Prostate gland (tissue), 2 donors: Measurements from ENCODE around the gene CELF4. TPM values are rescaled to one million over a fixed set of nuclear protein-coding genes. Genes with fewer than 3 reads are reported as not detected.

ENCODE experiments used
- DNase-seq: peaks from one replicate; pipeline ENCODE4 v3.0.0-alpha.2; 2019; ENCODE audit warnings: low spot score
- H3K27ac ChIP-seq, 2 donors: fragments of 200-600 bp; sonication (generic); 2 replicates each; pipeline ENCODE4 v1.5.1; 2017 to 2019
- H3K27me3 ChIP-seq: fragments of 200-600 bp; sonication (generic); replicated peaks from 2 replicates; pipeline ENCODE4 v1.5.1; 2019; ENCODE audit not compliant: insufficient read depth
- H3K36me3 ChIP-seq, 2 donors: fragments of 200-600 bp; sonication (generic); 1 replicate in 1 of 2; 2 replicates in 1 of 2; pipeline versions ENCODE4 v1.5.1 to v1.8.1; 2017 to 2019
- H3K4me1 ChIP-seq: fragments of 200-600 bp; sonication (generic); replicated peaks from 2 replicates; pipeline ENCODE4 v1.5.1; 2019
- H3K4me3 ChIP-seq, 2 donors: fragments of 200-600 bp; sonication (generic); 2 replicates each; pipeline ENCODE4 v1.5.1; 2017 to 2019
- H3K9me3 ChIP-seq: fragments of 200-600 bp; sonication (generic); 2 replicates; pipeline ENCODE4 v1.5.1; 2017
- CTCF ChIP-seq, 4 experiments: fragments of 200-600 bp in 2 of 4; fragments of 450-650 bp in 2 of 4; sonication (generic) in 2 of 4; IDR thresholded peaks; 1 replicate in 3 of 4; 2 replicates in 1 of 4; pipeline ENCODE4 v1.5.1; 2016 to 2019; ENCODE audit warnings: antibody characterized with exemption in 4 of 4, mild to moderate bottlenecking in 2 of 4, moderate library complexity in 2 of 4
- POLR2A ChIP-seq: fragments of 450-650 bp; IDR thresholded peaks from one replicate; pipeline ENCODE4 v1.6.1; 2016; ENCODE audit warnings: antibody characterized with exemption, mild to moderate bottlenecking
- POLR2AphosphoS5 ChIP-seq: sonication (generic); formaldehyde crosslinking; IDR thresholded peaks from one replicate; pipeline ENCODE4 v1.6.1; 2017; ENCODE audit warnings: antibody characterized with exemption
- WGBS: methylation state at CpG from one replicate; pipeline ENCODE4 v1.1.5; 2018; 5-methylcytosine and 5-hydroxymethylcytosine counted together
- intact Hi-C: fragments of 100-400 bp; cut with DNase I; formaldehyde crosslinking; loops from one replicate; pipeline ENCODE4 v1.14.2; 2022
- total RNA-seq, 2 donors: library from RNA; depleted of rRNA; stranded (reverse); fragments of >200 nt; gene quantifications; one replicate each; pipeline ENCODE4 v1.1.0, GENCODE V29; 2016

The CELF4 gene
- total RNA-seq, 2 donors from 2014 or later, result 7.8 to 8.5 TPM

DNA sequence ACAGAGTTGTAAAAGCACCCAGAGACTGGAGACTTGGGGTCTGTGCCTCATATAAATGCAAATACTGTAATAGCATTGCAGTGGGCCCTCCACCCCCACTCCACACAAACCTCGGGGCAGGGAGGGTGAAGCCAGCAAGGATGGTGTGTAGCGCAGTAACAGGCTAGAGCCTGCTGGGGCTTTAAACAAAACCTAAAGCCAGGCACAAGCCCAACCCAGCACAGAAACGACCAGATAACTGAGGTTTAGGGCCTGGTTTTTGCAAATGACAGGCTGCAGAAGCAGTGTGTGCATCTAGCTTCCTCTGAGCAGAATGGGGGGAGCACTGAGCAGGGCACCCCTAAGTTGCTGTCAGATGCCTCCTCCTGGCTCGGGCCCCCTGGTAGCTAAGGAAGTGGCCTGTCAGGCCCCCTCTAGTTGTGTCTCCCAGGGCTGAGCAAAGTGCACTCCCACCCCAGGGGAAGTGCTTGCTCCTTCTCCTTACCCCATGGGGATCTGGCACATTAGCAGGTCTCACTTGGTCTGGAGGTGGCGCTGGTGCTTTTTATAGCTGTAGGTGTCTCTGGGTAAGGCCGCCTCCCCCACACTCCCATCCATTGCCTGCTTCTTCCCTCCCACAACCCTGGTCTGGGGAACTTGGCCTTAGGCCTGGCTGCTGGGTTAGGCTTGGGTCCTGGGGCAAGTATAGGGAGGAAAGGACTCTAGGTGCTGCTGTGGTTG lies 135.1 kb downstream of the CELF4 start:
- no peaks in the 10 kb centered on the region for H3K36me3 ChIP-seq
- H3K27ac ChIP-seq, result no peak overlapping the region
- H3K9me3 ChIP-seq, result no peaks in the 10 kb centered on the region
- TF ChIP-seq POLR2AphosphoS5, result no peak
- TF ChIP-seq CTCF (IDR thresholded peaks at IDR 0.05), result no peak
- TF ChIP-seq POLR2A, result no peak
- no peak overlapping the region for H3K4me3 ChIP-seq
- no peaks in the 10 kb centered on the region for H3K27me3 ChIP-seq
- intact Hi-C loops, result no loop called here
- 68% methylated on average over 6 of the region's 6 CpGs for WGBS
- no peaks in the 10 kb centered on the region for H3K4me1 ChIP-seq
- DNase-seq, result no peak

- Histone ChIP-seq H3K9me3 (no peaks in the 10 kb centered on the region), H3K36me3 (no peaks in the 10 kb centered on the region), H3K4me3 (no peak overlapping the region), H3K27me3 (no peaks in the 10 kb centered on the region), H3K4me1 (no peaks in the 10 kb centered on the region), H3K27ac (no peak overlapping the region)
- DNase-seq, result no peak
- TF ChIP-seq POLR2A (no peak), CTCF (IDR thresholded peaks at IDR 0.05) (no peak), POLR2AphosphoS5 (no peak)
- intact Hi-C loops, result no loop called here
- whole genome bisulfite sequencing, result 96% methylated on average over 4 of the region's 4 CpGs
These were observed 135.8 kb downstream of the CELF4 start for GRCh38 chr18:37429791-37430190.

GRCh38 chr18:37428288-37428974 lies 137.2 kb downstream of the CELF4 start:
- no peak for DNase-seq
- 81% methylated on average over 7 of the region's 7 CpGs for WGBS
- intact Hi-C loops, result no loop called here

GRCh38 chr18:37426586-37426985 lies 139.0 kb downstream of the CELF4 start:
- Histone ChIP-seq H3K4me1 (no peaks in the 10 kb centered on the region), H3K27me3 (no peaks in the 10 kb centered on the region), H3K36me3 (no peaks in the 10 kb centered on the region), H3K27ac (no peak overlapping the region), H3K4me3 (no peak overlapping the region), H3K9me3 (no peaks in the 10 kb centered on the region)
- intact Hi-C loops, result no loop called here
- DNase-seq, result no peak
- TF ChIP-seq POLR2A (no peak), POLR2AphosphoS5 (no peak), CTCF (IDR thresholded peaks at IDR 0.05) (no peak)
- 87% methylated on average over 15 of the region's 15 CpGs for WGBS

More at GRCh38 chr18:37428288-37428974, 137.2 kb downstream of the CELF4 start:
- Histone ChIP-seq H3K27me3 (no peaks in the 10 kb centered on the region), H3K36me3 (no peaks in the 10 kb centered on the region), H3K27ac (no peak overlapping the region), H3K4me1 (no peaks in the 10 kb centered on the region), H3K4me3 (no peak overlapping the region), H3K9me3 (no peaks in the 10 kb centered on the region)
- TF ChIP-seq POLR2AphosphoS5 (no peak), POLR2A (no peak), CTCF (IDR thresholded peaks at IDR 0.05) (no peak)

DNA sequence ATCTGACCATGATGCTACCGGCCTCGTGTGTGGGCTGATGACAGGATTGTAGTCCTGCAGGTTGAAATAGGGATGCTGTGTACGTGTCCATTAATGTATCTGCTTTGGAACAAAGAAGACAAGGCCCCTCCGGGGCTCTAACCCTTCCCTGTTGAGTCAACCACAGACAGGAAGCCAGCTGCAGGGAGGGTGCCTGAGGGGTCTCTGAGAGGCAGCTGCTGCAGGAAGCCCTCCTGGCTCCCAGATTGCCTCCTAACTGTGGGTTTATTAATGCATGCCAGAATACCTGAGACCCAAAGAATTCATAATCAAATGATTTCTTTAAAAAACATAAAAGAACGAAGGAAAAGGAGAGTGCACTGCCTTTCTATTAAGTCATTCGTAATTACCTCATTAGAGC lies 140.4 kb downstream of the CELF4 start:
- H3K4me3 ChIP-seq, result no peak overlapping the region
- DNase-seq, result no peak
- no peaks in the 10 kb centered on the region for H3K36me3 ChIP-seq
- WGBS, result 69% methylated on average over 6 of the region's 6 CpGs
- intact Hi-C loops, result no loop called here
- H3K27ac ChIP-seq, result no peak overlapping the region
- H3K27me3 ChIP-seq, result no peaks in the 10 kb centered on the region
- no peaks in the 10 kb centered on the region for H3K9me3 ChIP-seq
- TF ChIP-seq CTCF (IDR thresholded peaks at IDR 0.05) (no peak), POLR2AphosphoS5 (no peak), POLR2A (no peak)
- H3K4me1 ChIP-seq, result no peaks in the 10 kb centered on the region
